T47D (cell line): ENCODE measurements around the gene VSTM1.
"Not testable (repeated sequence)": the region's sequence is repeated elsewhere in the genome, so short reads cannot be mapped to it uniquely, and the experiment has no call there.

Experiments
- DNase-seq, 2 experiments: peaks; one replicate each; pipeline versions ENCODE4 v3.0.0 to v3.0.0-alpha.2; 2011 to 2012; ENCODE audit warnings: low read depth in 1 of 2, low spot score in 1 of 2
- JUND ChIP-seq: IDR thresholded peaks from 2 replicates; pipeline ENCODE4 v1.6.1; 2012; ENCODE audit warnings: low read depth
- in situ Hi-C: cut with HindIII; loops from 2 replicates; pipeline ENCODE4 v1.10.0; 2016; ENCODE audit warnings: low sequenced_read_pairs, low pct_unique_long_range_greater_than_20kb

VSTM1 gene, protein sequence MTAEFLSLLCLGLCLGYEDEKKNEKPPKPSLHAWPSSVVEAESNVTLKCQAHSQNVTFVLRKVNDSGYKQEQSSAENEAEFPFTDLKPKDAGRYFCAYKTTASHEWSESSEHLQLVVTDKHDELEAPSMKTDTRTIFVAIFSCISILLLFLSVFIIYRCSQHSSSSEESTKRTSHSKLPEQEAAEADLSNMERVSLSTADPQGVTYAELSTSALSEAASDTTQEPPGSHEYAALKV

DNA sequence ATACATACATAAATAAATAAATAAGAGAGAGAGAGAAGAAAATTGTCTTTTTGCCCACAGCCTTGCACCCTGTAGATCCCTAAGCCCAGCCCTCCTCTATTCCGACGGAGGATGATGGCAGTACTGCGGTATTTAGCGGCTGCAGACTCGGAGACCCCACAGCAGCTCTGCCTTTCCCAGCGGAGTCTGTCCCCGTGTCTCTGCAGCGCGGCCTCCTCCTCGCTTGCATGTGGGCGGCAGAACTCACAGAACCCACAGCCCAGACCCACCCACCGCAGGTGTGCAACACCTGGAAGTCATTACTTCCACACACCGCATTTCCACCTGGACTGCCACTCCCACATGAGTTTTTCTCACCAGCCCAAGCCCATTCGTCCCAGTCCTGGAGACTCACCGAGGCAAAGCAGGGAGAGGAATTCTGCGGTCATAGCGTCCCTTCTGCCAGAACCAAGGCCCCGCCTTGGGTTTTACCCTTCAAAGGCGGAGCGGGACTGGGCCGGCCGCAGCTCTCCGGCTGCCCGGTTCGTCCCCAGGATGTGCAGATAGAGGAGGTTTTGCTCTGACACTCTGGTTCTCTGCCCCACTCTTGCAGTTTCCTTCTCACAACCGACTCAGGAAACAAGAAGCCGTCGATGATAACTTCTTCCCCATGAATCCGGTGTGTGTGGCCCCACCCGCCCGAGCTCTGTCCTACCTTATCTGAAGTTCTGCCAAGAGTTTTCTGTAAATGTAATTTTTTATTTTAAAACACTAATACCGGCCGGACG is at the start of gene VSTM1:
VSTM1 (minus strand) TSS at position 548 of the 767 bp plus-strand sequence; CDS start at position 428, 120 bp downstream.
- DNase-seq, result no peak
- in situ Hi-C loops, result no loop called here
- TF ChIP-seq JUND, result no peak

DNA sequence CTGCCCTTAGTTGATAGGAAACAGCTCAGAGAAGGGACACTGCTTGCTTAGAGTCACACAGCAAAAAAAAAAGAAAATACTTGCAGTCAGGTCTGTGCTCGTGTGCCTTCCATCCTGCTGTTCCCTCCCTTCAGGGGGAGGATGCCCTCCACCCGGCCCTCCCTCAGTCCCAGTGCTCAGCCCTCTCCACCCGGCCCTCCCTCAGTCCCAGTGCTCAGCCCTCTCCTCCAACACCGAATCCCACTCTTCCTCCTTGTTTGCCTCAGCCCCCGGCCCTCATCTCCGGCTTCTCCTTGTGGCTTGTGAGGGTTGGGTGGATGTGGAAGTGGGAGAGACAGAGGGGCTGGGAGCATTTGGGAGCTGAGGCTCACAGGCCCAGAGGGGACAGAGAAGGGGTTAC is 46.0 kb upstream of the VSTM1 start:
- DNase-seq, result no peak
- TF ChIP-seq JUND, result no peak
- in situ Hi-C loops, result no loop called here

DNA sequence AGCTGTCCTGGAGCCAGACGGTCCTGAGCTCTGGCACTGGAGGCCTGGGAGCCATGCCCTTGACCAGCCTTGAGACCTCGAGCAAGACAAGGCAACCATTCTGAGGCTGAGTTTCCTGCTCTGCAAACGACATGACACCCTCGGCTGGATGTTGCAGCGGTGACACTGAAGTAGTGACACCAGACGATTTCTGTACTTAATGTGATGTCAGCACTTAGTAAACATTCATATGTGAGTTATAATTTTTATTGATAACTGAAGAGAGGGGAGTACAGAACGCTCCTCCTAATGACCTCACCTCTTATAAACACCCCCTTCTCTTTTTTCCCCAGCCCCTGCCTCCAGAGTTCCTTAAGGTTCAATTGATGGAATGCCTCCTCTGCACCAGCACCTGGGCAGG is 44.8 kb upstream of the VSTM1 start:
- TF ChIP-seq JUND, result no peak
- in situ Hi-C loops, result no loop called here
- no peak for DNase-seq

DNA sequence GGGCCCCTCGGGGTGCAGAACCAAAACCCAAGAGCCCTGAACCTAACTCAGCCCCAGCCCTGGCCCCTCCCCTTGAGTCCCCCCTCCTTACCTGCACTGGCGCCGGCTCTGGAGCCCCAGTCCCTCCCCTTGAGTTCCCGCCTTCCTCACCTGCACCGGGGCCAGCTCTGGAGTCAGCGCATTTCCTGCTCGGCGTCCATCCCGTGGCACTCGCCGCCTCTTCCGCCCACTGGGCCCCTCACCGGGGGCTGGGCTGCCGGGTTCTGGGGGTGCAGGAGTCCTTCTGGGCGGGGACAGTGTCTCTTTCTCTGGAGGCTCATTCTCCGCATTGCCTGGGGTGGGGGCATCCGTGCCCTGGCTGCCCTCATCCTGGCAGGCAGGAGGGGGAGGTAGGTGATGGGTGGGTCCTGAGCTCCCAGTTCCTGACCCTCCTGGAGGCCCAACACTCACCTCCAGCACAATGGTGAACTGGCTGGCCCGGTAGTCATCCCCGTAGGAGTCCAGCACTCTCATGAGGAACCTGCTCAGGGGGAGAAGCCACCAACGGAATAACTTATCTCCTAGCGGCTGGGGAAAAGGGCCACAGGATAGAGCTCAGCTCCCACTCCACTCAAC is 44.3 kb upstream of the VSTM1 start:
- no peak for TF ChIP-seq JUND
- in situ Hi-C loops, result no loop called here
- no peak for DNase-seq

DNA sequence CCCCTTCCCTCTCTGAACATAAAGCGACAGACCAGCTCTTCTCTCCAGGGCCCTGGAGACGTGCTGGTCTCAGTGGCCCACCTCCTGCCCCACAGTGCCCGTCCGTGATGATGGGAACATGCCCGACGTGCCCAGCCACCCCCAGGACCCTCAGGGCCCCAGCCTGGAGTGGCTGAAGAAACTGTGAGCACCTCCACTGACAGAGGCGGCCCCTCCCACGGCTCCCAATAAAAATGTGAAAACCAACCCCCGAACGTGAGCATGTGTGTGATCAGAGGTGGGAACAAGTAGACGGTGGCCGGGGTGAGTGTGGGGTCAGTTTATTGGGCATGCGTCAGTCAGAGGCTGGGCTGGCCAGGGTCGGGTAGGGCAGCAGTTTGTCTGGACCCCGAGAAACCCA is 43.0 kb upstream of the VSTM1 start:
- DNase-seq, result no peak
- in situ Hi-C loops, result no loop called here
- no peak for TF ChIP-seq JUND

DNA sequence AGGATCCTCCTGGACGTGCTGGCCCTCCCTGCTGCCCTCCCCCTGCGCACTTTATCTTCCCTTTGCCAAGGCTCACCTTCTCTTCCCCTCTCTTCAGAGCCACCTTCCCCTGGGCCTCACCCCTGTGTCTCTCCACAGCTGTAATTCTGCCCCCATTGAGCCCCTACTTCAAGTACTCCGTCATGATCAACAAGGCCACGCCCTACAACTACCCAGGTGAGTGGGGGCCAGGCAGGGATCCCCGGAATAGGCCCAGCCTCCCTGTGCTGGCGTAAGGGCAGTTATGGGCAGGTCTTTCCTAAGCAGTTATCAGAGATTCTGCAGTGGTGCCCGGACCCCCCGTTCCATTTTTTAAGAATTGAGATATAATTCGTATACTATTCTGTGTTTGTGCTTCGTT is 42.1 kb upstream of the VSTM1 start:
- in situ Hi-C loops, result no loop called here
- DNase-seq, result no peak
- TF ChIP-seq JUND, result no peak

DNA sequence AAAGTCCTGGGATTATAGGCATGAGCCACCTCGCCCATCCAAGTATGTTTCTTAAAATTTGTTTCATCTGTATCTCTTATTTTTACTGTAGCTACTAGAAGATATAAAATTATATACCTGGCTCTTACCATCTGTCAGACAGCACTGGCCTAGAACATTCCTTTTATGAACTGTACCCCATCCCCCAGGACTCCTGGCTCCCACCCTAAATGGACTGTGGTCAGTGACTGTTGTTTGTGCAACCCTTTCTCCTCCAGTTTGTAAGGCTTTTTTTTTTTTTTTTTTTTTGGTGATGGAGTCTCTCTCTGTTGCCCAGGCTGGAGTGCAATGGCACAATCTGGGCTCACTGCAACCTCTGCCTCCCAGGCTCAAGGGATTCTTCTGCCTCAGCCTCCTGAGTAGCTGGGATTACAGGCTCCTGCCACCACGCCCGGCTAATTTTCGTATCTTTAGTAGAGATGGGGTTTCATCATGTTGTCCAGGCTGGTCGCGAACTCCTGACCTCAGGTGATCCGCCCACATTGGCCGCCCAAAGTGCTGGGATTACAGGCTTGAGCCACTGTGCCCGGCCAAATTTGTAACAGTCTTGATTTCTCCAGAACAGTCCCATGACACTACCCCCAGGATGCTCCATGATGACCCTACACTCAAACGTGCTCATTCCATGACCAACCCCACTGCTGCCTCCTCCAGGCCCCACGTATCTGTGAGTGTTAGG is 41.5 kb upstream of the VSTM1 start:
- no peak for DNase-seq
- no peak for TF ChIP-seq JUND
- in situ Hi-C loops, result no loop called here

DNA sequence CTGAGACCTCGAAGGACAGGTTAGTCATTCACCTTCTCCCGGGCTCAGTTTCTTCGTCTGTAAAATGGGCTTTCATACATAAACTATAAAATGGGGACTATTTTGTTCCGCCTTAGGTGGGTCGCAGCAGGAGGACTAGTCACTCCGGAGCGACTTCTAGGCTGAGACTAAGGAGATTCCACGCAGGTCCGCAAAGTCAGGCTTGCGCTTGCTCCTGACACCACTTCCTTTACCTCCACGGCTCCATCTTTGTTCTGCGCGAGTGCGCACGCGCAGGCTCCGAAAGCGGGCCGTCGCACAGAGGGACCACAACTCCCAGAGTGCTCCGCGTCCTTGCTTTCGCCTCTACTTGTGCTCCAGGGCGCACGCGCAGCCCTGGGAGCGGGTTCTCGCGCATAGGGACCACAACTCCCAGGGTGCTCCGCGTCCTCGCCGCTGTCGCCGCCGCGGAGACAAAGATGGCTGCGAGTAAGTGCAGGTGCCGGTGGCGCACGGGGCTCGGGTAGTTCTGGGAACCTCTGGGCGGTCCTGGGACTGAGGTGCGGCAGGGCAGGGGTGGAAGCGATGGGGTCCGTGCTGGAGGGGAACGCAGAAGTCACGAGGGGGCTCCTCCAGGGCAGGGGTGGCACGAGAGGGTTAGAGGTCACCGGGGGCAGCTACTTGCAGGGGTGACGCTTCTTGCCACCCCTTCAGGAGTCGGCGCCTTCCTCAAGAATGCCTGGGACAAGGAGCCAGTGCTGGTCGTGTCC is 38.9 kb upstream of the VSTM1 start, which contains the start of gene NDUFA3:
NDUFA3 (plus strand) TSS at position 435 of the 749 bp plus-strand sequence; CDS start at position 459, 24 bp downstream.
- peak; percentile 97 to 98 for DNase-seq
- in situ Hi-C loops, result no loop called here
- TF ChIP-seq JUND, result no peak

DNA sequence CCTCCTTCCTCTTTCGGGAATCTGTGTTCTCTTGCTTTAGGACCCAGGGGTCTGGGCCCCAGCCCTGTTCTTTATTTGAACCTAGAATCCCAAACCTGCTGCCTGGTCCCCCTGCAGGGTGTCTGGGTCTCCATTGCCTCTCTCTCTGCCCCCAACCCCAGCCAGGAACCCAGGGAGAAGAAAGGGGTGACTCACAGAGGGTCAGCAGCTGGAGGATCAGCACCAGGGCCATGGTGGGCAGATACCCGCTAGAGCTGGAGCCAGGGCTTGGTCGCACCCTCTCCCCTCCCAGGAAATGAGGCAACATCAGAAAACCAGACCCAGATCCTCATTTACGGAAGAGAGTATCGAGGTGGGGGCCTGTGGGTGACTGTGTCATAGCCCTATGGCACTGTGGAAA is 36.9 kb upstream of the VSTM1 start, which contains the start of gene OSCAR:
OSCAR (minus strand) TSS at position 243 of the 400 bp plus-strand sequence; CDS start at position 232, 11 bp downstream.
- no peak for TF ChIP-seq JUND
- DNase-seq, result no peak
- in situ Hi-C loops, result no loop called here

DNA sequence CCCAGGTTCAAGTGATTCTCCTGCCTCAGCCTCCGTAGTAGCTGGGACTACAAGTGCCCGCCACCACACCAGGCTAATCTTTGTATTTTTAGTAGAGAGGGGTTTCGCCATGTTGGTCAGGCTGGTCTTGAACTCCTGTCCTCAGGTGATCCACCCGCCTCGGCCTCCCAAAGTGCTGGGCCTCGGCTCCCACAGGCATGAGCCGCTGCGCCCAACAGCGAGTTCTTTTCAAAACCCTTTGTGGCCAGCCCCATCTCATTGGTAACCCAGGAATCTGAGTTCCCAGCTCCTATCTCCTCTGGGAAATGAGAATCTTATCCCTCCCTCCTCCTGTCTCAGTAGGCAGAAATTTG is 36.2 kb upstream of the VSTM1 start:
- in situ Hi-C loops, result not testable (repeated sequence)

DNA sequence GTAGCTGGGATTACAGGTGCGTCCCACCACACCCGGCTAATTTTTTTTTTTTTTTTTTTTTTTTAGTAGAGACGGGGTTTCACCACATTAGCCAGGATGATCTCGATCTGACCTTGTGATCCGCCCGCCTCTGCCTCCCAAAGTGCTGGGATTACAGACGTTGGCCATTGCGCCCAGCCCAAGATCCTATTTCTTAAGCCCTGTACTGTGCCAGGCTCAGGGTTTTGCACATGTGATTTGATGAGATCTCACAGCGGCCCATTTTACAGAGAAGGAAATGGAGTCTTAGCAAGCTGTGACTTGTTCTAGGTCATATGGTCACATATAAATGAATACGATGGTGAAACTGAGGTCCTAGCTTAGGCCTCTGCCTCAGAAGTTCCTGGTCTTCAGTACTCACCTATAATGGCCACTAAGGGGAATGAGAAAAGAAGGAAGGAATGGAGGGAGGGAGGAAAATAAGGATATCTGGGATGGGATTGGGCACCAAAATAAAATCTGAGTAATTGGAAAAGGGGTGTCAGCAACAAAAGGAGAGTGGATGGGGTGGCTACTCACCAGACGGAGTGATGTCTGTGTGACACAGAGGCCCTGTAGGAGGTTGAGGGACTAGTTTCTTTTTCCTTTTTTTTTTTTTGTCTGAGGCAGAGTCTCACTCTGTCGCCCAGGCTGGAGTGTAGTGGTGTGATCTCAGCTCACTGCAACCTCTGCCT is 35.6 kb upstream of the VSTM1 start:
- in situ Hi-C loops, result no loop called here
- DNase-seq, result no peak
- no peak for TF ChIP-seq JUND

More for the DNA sequence above, 36.2 kb upstream of the VSTM1 start:
- DNase-seq, result not testable (repeated sequence)
